Measurements from ENCODE around the gene SELENON. TPM values are rescaled to one million over a fixed set of nuclear protein-coding genes. Genes with fewer than 3 reads are reported as not detected.
"Not testable (repeated sequence)": the region's sequence is repeated elsewhere in the genome, so short reads cannot be mapped to it uniquely, and the experiment has no call there.

The SELENON gene
- total RNA-seq, 1 experiment from 2014 or later, result 108 TPM

DNA sequence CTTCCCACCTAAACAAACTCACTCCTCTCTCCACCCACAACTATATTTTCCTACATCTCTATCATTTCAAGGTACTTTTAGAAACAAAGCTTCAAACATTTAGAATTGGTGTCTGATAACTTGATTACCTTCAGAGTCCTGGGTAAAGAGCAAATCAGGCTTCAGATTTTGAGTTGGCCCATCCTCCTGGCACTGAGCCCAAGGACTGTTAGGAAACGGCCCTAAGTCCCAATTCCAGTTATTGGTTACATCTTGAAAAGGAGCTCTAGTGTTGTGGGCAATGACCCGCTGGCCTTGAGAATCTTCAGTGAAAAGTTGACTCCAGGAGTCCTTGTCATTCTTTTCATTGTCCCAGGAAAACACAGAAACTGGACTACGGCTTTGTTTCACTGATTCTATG lies 34.9 kb downstream of the SELENON start:
- H3K36me3 ChIP-seq (replicated peaks; ENCODE audit: control insufficient read depth, insufficient read depth, low read length), result peaks cover 43% of the 10 kb centered on the region

DNA sequence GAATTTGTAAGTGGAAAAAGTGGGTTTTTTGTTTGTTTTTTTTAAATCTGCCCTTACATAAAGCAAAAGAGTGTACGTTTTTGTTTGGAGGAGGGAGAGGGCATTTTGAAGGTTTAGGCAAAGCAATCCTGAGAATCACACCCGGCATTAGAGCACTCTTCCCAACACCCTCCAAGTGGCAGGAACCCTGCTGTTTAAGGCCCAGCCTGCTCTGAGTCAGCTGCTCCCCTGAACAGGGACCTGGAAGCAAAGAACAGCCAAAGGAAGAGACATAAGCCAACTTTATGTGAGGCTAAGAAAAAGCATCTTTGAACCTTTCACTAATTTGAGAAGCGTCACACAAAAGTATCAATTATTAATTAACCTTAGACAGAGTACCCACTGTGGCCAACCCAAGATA lies 36.7 kb downstream of the SELENON start:
- Histone ChIP-seq H3K27me3 (ENCODE audit: control insufficient read depth, insufficient read depth, low read length) (no peaks in the 10 kb centered on the region), H3K4me3 (ENCODE audit: insufficient read depth, low read depth, low read length) (no peak overlapping the region), H3K36me3 (replicated peaks; ENCODE audit: control insufficient read depth, insufficient read depth, low read length) (peaks cover 27% of the 10 kb centered on the region)
- no peak for DNase-seq

More for the DNA sequence above, 34.9 kb downstream of the SELENON start:
- no peak for DNase-seq
- no peak overlapping the region for H3K4me3 ChIP-seq (ENCODE audit: insufficient read depth, low read depth, low read length)
- H3K27me3 ChIP-seq (ENCODE audit: control insufficient read depth, insufficient read depth, low read length), result no peaks in the 10 kb centered on the region

DNA sequence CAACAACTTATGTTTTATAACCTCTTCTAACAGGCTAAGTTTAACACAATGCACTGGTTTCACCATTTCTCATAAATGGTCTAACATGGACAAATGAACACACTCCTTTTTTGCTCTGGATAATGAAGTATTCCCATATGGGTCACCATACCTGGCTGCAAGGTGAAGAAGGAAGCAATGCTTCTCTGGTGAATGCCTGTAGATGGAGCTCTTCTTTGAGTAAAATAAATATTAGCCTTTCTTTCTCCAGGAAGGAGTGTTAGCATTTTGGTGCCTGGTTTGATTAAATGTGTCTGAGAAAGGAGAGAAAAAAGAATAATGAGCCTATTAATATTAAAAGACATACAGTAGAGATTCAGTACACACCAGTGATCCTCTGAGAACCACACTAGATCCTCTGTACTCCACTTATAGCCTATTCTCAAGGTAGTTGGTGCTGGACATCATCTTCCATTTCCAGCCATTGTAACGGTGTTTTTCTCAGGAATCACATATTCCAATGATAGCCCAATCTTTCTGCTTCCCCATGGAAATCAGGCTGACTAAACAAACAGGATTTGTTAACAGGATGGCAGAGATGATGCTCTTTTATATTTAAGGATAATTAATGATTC lies 37.4 kb downstream of the SELENON start:
- Histone ChIP-seq H3K27me3 (ENCODE audit: control insufficient read depth, insufficient read depth, low read length) (no peaks in the 10 kb centered on the region), H3K4me3 (ENCODE audit: insufficient read depth, low read depth, low read length) (no peak overlapping the region), H3K36me3 (replicated peaks; ENCODE audit: control insufficient read depth, insufficient read depth, low read length) (peaks cover 21% of the 10 kb centered on the region)
- DNase-seq, result peak; percentile 54

DNA sequence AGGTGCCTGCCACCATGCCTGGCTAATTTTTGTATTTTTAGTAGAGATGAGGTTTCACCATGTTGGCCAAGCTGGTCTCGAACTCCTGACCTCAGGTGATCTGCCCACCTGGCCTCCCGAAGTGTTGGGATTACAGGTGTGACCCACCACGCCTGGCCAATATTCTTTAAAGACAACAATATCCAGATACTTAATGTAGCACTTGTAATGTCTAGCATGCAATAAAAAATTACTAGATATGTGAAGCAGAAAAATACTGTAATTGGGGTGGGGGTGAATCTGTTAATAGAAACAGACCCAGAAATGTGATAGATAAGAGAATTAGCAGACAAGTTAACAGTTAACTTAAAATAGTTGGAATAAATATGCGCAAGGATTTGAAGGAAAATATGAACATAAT lies 39.8 kb downstream of the SELENON start:
- H3K4me3 ChIP-seq (ENCODE audit: insufficient read depth, low read depth, low read length); H3K27me3 ChIP-seq (ENCODE audit: control insufficient read depth, insufficient read depth, low read length); DNase-seq: not testable (repeated sequence)
- H3K36me3 ChIP-seq (replicated peaks; ENCODE audit: control insufficient read depth, insufficient read depth, low read length), result peaks cover 13% of the 10 kb centered on the region

DNA sequence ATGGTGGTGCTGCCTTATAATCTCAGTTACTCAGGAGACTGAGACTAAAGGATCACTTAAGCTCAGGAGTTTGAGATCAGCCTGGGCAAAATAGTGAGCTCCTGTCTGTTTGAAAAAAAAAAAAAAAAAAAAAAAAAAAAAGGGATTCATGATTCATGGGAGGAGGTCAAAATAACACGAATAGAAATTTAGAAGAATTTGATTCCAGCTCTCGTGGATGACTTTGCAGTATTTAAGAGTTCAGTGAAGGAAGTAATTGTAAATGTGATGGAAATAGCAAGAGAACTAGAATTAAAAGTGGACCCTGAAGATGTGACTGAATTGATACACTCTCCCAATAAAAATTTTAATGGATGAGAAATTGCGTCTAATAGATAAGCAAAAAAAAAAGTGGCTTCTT lies 43.5 kb downstream of the SELENON start:
- Histone ChIP-seq H3K36me3 (replicated peaks; ENCODE audit: control insufficient read depth, insufficient read depth, low read length) (no peaks in the 10 kb centered on the region), H3K27me3 (ENCODE audit: control insufficient read depth, insufficient read depth, low read length) (no peaks in the 10 kb centered on the region), H3K4me3 (ENCODE audit: insufficient read depth, low read depth, low read length) (no peak overlapping the region)
- DNase-seq, result no peak

DNA sequence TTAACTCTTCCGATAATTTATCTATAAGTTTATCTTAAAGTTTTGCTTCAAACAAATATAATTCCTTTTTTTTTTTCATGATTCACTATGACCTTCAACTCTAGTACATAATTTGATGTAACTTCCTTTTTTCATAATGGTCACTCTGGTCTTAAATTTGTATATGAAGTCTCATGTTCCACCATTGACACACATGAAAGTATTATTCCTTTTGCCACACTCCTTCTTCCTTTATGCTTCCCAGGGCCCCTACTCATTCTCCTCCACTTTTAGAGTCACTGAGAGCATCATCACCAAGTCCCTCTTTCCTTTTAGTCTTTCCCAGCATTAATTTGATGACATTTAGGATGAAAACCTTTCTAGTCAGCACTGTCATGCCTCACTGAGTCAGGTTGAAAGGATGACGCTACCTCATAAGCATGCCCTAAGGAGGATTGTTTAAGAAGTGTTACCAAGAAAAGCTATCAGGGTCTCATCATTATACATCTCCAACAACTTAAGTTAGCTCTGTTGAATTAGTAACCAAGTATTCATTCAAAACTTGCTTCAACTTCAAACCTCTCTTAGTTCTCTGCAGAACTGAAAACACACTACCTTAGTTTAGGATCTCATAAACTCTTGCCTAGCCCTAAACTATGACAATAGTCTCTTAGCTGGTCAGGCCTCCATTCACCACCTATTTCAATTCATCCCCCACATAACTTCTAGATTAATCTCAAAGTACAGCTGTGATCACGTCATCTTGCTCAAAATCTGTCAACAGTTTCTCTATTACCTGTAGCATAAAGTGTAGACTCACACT lies 44.7 kb downstream of the SELENON start:
- Histone ChIP-seq H3K36me3 (replicated peaks; ENCODE audit: control insufficient read depth, insufficient read depth, low read length) (no peaks in the 10 kb centered on the region), H3K27me3 (ENCODE audit: control insufficient read depth, insufficient read depth, low read length) (no peaks in the 10 kb centered on the region), H3K4me3 (ENCODE audit: insufficient read depth, low read depth, low read length) (no peak overlapping the region)
- DNase-seq, result no peak

DNA sequence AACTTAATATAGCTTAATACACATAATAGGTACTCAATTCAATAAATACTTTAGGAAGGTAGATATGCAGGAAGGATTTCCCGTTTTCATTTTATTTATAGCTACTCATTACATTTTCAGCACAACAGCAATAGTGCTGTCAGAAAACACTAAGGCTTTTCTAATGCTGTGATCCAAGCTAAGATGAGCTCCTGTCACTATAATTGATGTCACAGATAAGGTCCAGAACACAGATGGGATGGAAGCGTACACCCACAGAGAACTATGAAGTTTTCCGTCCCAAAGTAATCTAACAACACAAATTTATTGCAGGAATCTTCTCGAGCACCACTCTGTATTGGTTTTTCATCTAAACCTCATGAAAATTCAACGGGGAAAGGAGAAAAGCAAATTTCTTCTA lies 45.7 kb downstream of the SELENON start:
- H3K36me3 ChIP-seq (replicated peaks; ENCODE audit: control insufficient read depth, insufficient read depth, low read length), result no peaks in the 10 kb centered on the region
- no peaks in the 10 kb centered on the region for H3K27me3 ChIP-seq (ENCODE audit: control insufficient read depth, insufficient read depth, low read length)
- DNase-seq, result no peak
- H3K4me3 ChIP-seq (ENCODE audit: insufficient read depth, low read depth, low read length), result no peak overlapping the region

DNA sequence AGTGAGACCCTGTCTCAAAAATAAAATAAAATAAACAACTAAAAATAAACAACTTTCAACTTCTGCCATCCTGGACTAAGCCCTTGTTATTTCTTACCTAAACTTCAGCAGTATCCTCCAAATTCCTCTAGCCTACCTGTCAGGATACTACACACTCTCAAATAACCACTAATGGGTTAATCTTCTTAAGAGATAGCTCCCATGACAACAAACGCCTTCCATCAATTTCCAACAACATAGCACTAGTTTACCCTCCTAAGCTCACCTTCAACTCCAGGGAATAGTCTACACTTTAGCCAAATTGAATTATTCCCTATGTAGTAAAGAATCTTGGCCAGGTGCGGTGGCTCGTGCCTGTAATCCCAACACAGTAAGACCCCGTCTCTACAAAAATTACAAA lies 47.9 kb downstream of the SELENON start:
- Histone ChIP-seq H3K27me3 (ENCODE audit: control insufficient read depth, insufficient read depth, low read length) (no peaks in the 10 kb centered on the region), H3K4me3 (ENCODE audit: insufficient read depth, low read depth, low read length) (no peak overlapping the region), H3K36me3 (replicated peaks; ENCODE audit: control insufficient read depth, insufficient read depth, low read length) (no peaks in the 10 kb centered on the region)
- DNase-seq, result no peak

DNA sequence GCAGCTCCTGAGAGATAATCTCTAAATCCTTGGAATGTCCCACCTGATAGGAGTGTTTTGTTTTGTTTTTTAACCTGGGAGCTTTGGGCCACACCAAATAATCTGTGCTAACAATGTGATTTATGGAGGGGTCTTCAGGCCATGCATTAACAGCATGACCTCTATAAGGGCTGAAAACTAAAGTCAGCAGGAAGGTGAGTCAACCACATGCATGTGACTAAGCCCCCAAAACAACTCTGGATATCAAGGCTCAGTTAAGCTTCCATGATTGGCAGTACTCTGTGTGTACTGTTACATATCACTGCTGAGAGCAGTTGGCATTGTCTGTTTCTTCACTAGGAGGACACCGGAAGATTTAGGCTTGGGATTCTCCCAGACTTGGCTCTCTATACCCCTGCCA lies 48.5 kb downstream of the SELENON start:
- DNase-seq, result no peak
- H3K36me3 ChIP-seq (replicated peaks; ENCODE audit: control insufficient read depth, insufficient read depth, low read length), result no peaks in the 10 kb centered on the region
- no peak overlapping the region for H3K4me3 ChIP-seq (ENCODE audit: insufficient read depth, low read depth, low read length)
- no peaks in the 10 kb centered on the region for H3K27me3 ChIP-seq (ENCODE audit: control insufficient read depth, insufficient read depth, low read length)

DNA sequence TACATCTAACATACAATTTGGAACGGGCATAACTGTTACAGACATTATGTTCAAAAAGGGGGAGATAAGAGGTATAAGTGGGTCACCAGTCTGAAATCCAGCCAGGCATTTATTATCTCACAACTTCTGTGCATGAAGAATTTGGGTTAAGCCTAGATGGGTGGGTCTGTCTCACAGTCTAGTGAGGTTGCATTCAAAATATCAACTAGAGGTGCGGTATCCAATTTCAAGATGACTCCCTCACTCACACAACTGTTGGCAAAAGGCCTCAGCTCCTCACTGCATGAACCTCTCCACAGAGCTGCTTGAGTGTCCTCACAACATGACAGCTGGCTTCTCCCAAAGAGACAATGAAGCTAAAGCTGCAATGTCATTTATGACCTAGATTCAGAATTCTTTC lies 54.6 kb downstream of the SELENON start:
- DNase-seq, result no peak
- Histone ChIP-seq H3K36me3 (replicated peaks; ENCODE audit: control insufficient read depth, insufficient read depth, low read length) (no peaks in the 10 kb centered on the region; the same call in 1 of the 2 replicates), H3K27me3 (ENCODE audit: control insufficient read depth, insufficient read depth, low read length) (no peaks in the 10 kb centered on the region), H3K4me3 (ENCODE audit: insufficient read depth, low read depth, low read length) (no peak overlapping the region)

DNA sequence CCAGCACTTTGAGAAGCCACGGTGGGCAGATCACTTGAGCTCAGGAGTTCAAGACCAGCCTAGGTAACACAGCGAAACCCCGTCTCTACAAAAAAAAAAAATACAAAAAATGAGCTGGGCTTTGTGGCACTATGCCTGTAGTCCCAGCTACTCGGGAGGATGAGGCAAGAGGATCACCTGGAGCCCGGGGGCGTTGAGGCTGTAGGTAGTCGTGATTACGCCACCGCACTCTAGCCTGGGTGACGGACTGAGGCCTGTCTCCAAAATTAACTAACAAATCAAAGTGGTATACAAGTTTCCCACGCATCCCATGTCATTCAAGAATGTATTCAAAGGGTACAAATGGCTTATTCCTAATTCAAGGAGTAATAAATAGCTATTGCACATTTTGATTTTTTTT lies 56.9 kb downstream of the SELENON start:
- Histone ChIP-seq H3K27me3 (ENCODE audit: control insufficient read depth, insufficient read depth, low read length) (no peaks in the 10 kb centered on the region), H3K36me3 (replicated peaks; ENCODE audit: control insufficient read depth, insufficient read depth, low read length) (no peaks in the 10 kb centered on the region; the same call in 1 of the 2 replicates), H3K4me3 (ENCODE audit: insufficient read depth, low read depth, low read length) (no peak overlapping the region)
- no peak for DNase-seq

DNA sequence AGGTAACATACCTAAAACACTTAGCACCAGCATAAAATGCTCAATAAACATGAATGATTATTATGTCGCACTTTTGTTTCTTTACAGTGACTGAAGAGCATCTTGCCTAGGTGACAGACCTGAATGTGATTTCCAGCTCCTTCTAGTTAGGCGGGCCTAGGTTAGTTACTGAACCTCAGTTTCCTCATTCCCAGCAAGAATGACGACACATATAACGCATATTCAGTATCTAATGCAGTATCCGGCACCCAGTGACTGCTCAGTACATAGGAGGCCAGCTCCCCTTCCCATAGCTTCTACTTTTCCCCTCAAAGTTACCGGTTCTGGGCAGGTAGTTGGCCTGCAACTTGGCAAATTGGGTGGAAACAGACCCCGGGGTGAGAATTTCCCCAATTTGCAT lies 58.5 kb downstream of the SELENON start:
- no peak for DNase-seq
- H3K27me3 ChIP-seq (ENCODE audit: control insufficient read depth, insufficient read depth, low read length), result no peaks in the 10 kb centered on the region
- H3K36me3 ChIP-seq (replicated peaks; ENCODE audit: control insufficient read depth, insufficient read depth, low read length), result no peaks in the 10 kb centered on the region; the same call in 1 of the 2 replicates
- H3K4me3 ChIP-seq (ENCODE audit: insufficient read depth, low read depth, low read length), result peak overlapping the region; percentile 53

DNA sequence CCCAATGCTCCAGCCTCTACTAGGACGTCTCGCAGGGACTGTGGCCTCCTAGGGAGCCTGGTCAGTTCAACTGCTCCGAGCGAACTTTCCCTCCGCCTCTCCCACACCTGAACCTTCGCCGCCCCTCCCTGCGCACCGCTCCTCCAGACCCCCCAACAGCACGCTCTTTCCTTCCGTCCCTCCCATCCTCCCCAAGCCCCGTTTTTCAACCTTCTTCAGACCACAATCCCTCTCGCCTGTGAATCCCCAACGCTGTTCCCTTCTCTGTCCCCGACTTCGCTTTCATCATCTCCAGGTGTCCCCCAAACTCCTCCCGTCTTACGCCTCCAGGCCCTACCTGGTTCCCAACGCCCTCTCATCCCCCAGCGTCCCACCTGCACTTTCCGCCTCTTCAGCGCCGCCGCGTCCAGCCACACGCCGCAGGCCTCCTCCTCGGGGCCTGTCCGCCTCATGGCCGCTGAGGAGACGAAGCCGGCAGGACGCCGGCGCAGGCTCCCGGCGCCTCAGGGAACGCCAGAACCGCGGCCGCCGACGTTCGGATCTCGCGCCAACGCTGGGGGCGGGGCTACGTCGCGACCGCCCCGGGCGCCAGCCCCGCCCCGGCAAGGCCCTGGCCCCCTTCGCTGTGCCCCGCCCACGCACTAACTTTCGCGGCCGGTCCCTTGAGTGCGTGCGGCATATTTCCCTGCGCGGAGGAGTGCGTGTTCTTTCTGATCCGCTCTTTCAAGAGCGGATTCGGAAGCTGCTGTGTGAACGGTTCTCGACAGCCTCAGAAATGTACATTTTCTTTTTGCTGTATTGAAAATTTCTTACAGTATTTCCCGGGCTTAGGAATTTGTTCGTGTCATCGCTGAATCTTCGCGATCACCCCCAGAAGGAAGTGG lies 59.2 kb downstream of the SELENON start, which contains the start of gene AUNIP:
Gene AUNIP, minus strand, starts transcription at position 552 of the 884 bp plus-strand sequence. Its CDS starts 100 bp downstream, at position 452.
- H3K36me3 ChIP-seq (replicated peaks; ENCODE audit: control insufficient read depth, insufficient read depth, low read length), result no peaks in the 10 kb centered on the region; the same call in 1 of the 2 replicates

More for the DNA sequence above, 59.2 kb downstream of the SELENON start, which contains the start of gene AUNIP:
- peak; percentile 98 for DNase-seq
- no peaks in the 10 kb centered on the region for H3K27me3 ChIP-seq (ENCODE audit: control insufficient read depth, insufficient read depth, low read length)
- H3K4me3 ChIP-seq (ENCODE audit: insufficient read depth, low read depth, low read length), result peak within 1 kb of the TSS; percentile 53

All from H7 (cell line).